HG02981 (cell line): ENCODE results near the gene DNM1.

Experiments
- ATAC-seq: cut with Tn5 transposase; IDR thresholded peaks from one replicate; pipeline ENCODE4 v1.9.1; 2021; ENCODE audit warnings: mild to moderate bottlenecking, moderate library complexity; ENCODE audit not compliant: unreplicated experiment

The DNM1 gene

DNA sequence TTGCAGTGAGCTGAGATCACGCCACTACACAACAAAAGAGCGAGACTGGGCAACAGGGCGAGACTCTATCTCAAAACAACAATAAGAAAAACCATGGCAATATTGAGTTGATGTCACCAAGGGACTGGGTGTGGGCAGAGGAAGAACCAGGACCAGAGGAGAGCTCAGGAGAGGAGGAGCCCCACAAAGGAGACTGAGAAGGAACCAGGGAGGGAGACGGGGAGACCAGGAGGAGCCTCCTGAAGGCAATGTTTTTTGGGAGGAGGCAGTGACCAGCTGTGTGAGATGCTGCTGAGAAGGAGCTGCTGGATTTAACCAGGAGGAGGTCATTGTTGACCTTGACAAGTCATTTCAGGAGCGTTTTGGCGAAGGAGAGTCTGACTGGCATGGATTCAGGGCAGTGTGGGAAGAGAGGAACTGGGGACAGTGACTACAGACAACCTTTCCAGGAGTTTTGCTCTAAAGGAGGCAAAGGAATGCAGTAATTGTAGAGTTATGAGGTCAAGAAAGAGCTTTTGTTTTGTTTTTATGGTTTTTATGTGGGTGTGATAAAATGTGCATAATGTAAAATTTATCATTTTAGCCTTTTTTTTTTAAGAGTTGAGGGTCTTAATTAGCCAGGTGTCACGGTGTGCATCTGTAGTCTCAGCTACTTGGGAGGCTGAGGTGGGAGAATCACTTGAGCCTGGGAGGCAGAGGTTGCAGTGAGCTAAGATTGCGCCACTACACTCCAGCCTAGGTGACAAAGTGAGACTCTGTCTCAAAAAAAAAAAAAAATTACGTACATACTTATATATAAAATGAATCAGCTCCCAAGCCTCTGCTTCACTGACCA lies 101.2 kb downstream of the DNM1 start:
- ATAC-seq: no peak
